Muscle layer of duodenum (tissue), 2 donors: ENCODE measurements around the gene NOC2L.

Experiments
- H3K27ac ChIP-seq: one replicate; pipeline ENCODE4 v1.7.0; 2013; ENCODE audit warnings: mild to moderate bottlenecking, low read length
- H3K27me3 ChIP-seq: one replicate; pipeline ENCODE4 v1.7.0; 2013; ENCODE audit warnings: low read depth, mild to moderate bottlenecking, control low read depth, low read length
- H3K36me3 ChIP-seq, 2 donors: one replicate each; pipeline ENCODE4 v1.7.0; 2013; ENCODE audit warnings: low read length in 2 of 2, control low read depth in 1 of 2, mild to moderate bottlenecking in 1 of 2; ENCODE audit not compliant: insufficient read depth in 2 of 2, control insufficient read depth in 1 of 2
- H3K4me1 ChIP-seq, 2 donors: one replicate each; pipeline ENCODE4 v1.7.0; 2013; ENCODE audit warnings: low read length in 2 of 2, mild to moderate bottlenecking in 2 of 2, control low read depth in 1 of 2, moderate library complexity in 1 of 2; ENCODE audit not compliant: insufficient read depth in 2 of 2, control insufficient read depth in 1 of 2
- H3K4me3 ChIP-seq, 2 donors: one replicate each; pipeline ENCODE4 v1.7.0; 2013; ENCODE audit warnings: low read length in 2 of 2, low read depth in 1 of 2, mild to moderate bottlenecking in 1 of 2
- H3K9me3 ChIP-seq, 2 donors: one replicate each; pipeline ENCODE4 v1.7.0; 2013; ENCODE audit warnings: low read length in 2 of 2, control low read depth in 1 of 2, mild to moderate bottlenecking in 1 of 2; ENCODE audit not compliant: control insufficient read depth in 1 of 2
- donor health status: healthy.

The NOC2L gene

DNA sequence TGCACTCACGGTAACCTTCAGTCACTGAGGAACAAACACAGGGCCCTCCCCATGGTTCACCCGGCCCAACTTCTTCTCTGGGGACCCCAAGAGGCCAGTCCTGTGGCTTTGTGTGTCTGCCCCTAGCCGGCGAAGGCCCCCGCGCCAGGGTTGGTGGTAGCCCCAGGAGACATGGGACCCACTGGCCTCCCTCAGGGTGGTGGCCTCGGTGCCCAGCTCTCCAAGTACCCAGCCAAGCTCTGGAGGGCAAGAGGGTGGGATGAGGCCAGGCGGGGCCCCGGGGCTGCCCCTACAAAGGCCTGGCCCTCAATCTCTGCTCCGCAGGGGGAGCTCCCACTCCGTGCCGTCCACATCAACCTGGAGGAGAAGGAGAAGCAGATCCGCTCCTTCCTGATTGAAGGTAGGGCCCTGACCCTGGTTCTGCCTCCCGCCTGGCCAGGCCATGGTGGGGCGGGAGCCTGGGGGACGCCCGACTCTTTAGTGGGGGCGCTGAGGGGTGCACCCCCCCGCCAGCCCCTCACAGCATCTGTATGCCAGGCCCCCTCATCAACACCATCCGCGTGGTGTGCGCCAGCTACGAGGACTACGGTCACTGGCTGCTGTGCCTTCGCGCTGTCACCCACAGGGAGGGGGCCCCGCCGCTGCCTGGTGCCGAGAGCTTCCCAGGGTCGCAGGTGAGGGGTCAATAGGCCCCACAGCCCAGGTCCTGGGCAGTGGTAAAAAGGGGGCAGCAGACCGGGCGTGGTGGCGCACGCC, 12.9 kb upstream of the NOC2L start:
- H3K4me3 ChIP-seq, result no peak overlapping the region
- H3K27ac ChIP-seq, result no peak overlapping the region
- H3K36me3 ChIP-seq, result no peaks in the 10 kb centered on the region
- H3K9me3 ChIP-seq, result no peaks in the 10 kb centered on the region
- H3K4me1 ChIP-seq, result peaks cover 0 to 14% of the 10 kb centered on the region in 2 donors
- H3K27me3 ChIP-seq, result peaks cover 29% of the 10 kb centered on the region

DNA sequence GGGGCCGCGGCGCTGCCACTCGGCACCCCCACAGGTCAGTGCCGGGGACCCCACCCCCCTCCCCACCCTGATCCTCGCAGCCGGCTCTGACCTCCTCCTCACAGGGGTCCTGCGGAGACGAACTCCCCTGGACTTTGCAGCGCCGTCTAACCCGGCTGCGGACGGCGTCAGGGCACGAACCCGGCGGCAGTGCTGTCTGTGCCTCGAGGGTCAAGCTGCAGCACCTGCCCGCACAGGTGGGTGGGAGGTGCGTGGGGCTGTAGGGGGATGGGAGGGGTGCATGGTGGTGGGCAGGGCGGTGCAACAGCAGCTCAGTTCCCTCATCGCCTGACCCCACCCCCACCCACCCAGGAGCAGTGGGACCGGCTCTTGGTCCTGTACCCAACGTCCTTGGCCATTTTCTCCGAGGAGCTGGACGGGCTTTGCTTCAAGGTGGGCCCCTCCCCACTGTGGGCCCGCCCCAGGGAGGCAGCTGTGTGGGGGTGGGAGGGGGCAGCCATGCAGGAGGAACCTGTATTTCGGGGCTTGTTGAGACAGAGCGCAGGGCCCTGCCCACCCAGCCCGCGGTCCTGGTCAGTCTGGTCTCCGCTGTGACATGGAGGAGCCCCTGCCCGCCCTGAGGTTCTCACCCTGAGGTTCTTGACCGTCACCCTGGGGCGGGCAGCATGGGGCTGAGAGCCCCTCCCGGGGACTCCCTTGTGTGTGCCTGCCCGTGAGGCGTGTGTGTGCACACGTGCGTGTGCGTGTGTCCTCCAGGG, 12.1 kb upstream of the NOC2L start:
- Histone ChIP-seq H3K27ac (no peak overlapping the region), H3K9me3 (no peaks in the 10 kb centered on the region), H3K36me3 (no peaks in the 10 kb centered on the region), H3K4me3 (no peak overlapping the region), H3K27me3 (peaks cover 29% of the 10 kb centered on the region), H3K4me1 (peaks cover 0 to 16% of the 10 kb centered on the region in 2 donors)

DNA sequence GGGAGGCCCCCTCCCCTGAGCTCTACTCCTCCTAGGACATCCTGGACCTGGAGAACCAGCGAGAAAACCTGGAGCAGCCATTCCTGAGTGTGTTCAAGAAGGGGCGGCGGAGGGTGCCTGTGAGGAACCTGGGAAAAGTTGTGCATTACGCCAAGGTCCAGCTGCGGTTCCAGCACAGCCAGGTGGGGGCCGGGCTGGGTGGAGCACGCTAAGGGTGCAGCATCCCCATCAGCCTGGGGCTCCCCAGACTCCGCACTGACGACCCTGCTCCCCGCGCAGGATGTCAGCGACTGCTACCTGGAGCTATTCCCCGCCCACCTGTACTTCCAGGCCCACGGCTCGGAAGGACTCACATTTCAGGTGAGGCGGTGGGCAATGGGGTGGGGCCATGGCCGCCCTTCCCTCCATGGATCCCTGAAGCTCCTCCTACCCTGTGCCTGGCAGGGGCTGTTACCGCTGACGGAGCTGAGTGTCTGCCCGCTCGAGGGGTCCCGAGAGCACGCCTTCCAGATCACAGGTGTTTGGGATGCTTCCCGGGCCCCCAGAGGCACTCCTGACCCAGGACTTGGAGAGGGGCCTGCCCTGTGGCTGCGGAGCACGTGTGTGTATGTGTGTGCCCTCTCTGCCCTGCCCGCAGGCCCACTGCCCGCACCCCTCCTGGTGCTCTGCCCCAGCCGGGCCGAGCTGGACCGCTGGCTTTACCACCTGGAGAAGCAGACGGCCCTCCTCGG, 11.4 kb upstream of the NOC2L start:
- no peaks in the 10 kb centered on the region for H3K9me3 ChIP-seq
- H3K4me1 ChIP-seq, result peaks cover 0 to 14% of the 10 kb centered on the region in 2 donors
- H3K36me3 ChIP-seq, result no peaks in the 10 kb centered on the region
- no peak overlapping the region for H3K4me3 ChIP-seq
- H3K27ac ChIP-seq, result no peak overlapping the region
- peaks cover 29% of the 10 kb centered on the region for H3K27me3 ChIP-seq

DNA sequence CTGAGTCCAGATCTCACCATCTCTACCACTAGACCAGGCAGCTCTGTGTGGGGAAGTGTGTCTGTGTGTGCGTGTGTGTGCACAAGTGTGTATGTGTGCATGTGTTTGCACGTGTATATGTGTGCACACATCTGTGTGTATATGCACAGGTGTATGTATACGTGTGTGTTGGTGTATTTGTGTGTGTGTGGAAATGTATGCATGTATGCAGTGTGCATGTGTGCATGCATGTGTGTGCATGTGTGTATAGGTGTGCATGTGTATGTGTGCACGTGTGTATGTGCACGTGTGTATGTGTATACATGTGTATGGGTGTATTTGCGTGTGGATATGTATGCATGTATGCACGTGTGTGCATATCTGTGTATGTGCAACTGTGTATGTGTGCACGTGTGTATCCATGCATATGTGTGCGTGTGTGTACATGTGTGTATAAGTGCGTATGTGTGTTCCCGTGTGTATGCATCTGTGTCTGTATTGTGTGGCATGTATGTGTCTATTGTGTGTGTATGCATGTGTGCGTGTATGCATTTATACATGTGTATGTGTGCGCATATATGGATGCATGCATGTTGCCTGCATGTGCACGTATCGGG, 10.3 kb upstream of the NOC2L start:
- Histone ChIP-seq H3K27ac (no peak overlapping the region), H3K4me3 (no peak overlapping the region), H3K9me3 (no peaks in the 10 kb centered on the region), H3K27me3 (peaks cover 29% of the 10 kb centered on the region), H3K36me3 (no peaks in the 10 kb centered on the region), H3K4me1 (peaks cover 0 to 14% of the 10 kb centered on the region in 2 donors)

DNA sequence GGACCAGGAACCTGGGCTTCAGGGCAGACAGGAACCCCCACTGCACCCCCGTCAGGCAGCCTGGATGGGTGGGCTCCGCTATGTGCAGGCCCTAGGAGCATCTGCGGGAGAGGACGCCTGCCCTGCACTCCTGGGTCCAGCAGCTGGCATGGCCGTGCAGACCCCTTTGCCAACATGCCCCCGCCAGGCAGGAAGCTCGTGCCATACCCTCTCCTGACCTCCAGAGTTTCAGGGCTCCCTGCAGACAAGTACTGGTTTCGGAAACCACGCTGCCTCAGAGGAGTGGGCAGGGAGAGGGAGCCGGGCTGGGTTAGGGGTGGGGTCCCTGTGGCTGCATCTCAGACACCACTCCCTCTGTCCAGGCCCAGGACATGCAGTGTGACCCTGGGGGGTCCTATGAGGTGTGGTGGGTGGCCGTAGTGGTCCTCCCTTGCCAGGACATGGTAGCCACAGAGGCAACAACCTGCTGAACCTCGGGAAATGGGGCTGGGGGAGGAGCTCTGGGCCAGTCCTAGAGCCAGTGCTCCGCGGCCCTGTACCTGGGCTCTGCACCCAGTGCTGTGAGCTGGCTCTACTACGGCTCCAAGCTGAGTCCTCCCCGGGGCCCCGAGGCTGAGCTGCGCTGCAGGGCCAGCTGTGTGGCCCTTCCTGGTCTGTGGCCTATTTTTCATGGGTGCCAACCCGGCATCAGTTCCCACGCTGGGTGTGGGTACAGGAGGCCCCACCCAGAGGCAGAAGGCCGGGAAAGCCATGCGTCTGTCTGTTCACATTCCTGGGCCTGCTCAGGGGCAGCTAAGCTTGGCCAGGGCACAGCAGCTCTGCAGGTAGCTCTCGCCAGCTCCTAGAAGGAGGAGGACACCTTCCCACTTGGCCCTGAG, 8.6 kb upstream of the NOC2L start:
- Histone ChIP-seq H3K4me1 (peaks cover 0 to 14% of the 10 kb centered on the region in 2 donors), H3K36me3 (peaks cover 0 to 5% of the 10 kb centered on the region in 2 donors), H3K4me3 (no peak overlapping the region), H3K9me3 (no peaks in the 10 kb centered on the region), H3K27me3 (peaks cover 29% of the 10 kb centered on the region), H3K27ac (no peak overlapping the region)

DNA sequence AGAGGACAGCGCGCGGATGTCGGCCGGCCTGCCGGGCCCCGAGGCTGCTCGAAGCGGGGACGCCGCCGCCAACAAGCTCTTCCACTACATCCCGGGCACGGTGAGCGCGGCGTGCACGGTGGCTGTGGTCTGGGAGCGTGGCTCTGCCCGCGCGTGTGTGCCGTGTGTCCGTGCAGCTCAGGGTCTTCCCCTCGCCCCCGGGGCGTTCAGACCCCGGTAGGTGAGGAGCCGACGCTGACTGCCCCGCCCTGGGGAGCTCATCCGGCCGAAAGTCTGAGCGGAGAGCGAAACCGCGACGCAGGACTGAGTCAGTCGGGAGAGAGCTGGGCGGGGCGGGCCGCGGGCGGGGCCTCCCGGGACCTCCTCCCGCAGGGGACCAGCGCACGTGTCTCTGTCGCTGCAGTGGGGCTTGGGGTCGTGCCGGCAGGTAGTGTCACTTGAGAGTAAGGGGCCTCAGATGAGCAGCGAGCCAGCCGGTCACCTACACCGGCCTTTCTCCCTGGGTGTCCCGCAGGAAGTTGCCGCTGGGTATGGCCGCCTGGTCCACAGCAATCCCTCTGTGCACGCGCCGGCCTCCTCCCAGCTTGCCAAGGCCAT, 7.7 kb upstream of the NOC2L start:
- H3K4me1 ChIP-seq, result peaks cover 0 to 14% of the 10 kb centered on the region in 2 donors
- peaks cover 29% of the 10 kb centered on the region for H3K27me3 ChIP-seq
- H3K9me3 ChIP-seq, result no peaks in the 10 kb centered on the region
- peak overlapping the region; percentile 33 to 73 for H3K4me3 ChIP-seq
- H3K36me3 ChIP-seq, result peaks cover 0 to 11% of the 10 kb centered on the region in 2 donors
- no peak overlapping the region for H3K27ac ChIP-seq

DNA sequence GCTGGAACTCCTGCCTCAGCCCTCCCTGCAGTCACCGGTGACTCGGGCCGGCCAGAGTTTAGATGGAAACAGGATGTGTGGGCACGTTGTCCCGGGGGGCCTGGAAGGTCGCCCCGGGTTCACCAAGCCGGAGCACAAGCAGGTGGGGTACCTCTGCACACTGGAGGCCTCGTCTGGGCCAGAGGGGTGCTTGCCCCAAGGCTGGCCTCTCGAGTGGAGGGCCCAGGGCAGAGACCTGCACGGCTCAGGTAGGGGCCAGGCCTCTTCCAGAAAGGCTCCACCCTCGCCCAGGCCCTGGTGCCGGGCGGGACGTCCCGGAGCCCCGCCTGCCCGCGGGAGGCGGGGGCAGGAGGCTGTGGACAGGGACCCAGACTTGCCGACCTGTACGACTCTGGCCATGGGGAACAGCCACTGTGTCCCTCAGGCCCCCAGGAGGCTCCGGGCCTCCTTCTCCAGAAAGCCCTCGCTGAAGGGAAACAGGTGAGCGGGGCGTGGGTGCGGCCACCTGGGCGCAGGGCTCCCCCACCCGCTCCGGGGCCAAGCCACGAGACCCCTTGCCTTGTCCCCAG, 7.2 kb upstream of the NOC2L start, which contains the start of gene PLEKHN1:
PLEKHN1 (plus strand) TSS at position 348 of the 569 bp plus-strand sequence; CDS start at position 398, 50 bp downstream.
- H3K4me3 ChIP-seq, result peak within 1 kb of the TSS; percentile 33 to 73

DNA sequence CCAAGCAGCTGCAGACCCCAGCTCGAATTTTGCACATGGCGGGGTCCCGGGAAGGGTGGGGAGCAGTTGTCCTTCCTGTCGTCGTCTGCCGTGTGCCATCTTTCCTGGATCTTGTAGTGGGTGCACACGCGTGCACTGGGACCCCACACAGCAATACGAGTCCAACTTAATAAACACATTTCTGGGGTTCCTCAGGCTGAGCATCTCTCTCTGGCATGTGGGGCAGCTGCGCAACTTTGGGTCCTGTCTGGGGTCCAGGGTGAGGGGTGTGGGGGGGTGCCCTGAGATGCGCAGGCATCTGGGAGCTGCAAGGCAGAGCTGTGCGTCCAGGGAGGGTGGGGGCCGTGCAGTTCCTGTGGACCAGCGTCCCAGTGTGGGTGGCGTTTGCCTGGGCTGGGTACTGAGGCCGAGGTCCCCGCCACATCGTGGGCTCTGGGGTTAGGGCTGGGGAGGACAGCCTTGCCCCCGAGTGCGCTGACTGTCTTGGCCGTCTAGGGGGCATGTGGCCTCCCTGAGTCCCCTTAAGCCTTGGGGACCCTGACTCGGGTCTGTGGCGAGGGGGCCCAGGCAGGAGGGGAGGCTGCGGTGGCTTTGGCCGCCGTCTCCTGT, 6.6 kb upstream of the NOC2L start:
- H3K4me3 ChIP-seq, result no peak overlapping the region
- H3K27me3 ChIP-seq, result peaks cover 25% of the 10 kb centered on the region
- no peaks in the 10 kb centered on the region for H3K9me3 ChIP-seq
- H3K4me1 ChIP-seq, result peaks cover 0 to 20% of the 10 kb centered on the region in 2 donors
- H3K36me3 ChIP-seq, result peaks cover 0 to 11% of the 10 kb centered on the region in 2 donors
- H3K27ac ChIP-seq, result no peak overlapping the region

More for the DNA sequence above, 7.2 kb upstream of the NOC2L start, which contains the start of gene PLEKHN1:
- Histone ChIP-seq H3K27ac (no peak within 1 kb of the TSS), H3K27me3 (peaks cover 29% of the 10 kb centered on the region), H3K36me3 (peaks cover 0 to 11% of the 10 kb centered on the region in 2 donors), H3K9me3 (no peaks in the 10 kb centered on the region), H3K4me1 (peaks cover 0 to 17% of the 10 kb centered on the region in 2 donors)

DNA sequence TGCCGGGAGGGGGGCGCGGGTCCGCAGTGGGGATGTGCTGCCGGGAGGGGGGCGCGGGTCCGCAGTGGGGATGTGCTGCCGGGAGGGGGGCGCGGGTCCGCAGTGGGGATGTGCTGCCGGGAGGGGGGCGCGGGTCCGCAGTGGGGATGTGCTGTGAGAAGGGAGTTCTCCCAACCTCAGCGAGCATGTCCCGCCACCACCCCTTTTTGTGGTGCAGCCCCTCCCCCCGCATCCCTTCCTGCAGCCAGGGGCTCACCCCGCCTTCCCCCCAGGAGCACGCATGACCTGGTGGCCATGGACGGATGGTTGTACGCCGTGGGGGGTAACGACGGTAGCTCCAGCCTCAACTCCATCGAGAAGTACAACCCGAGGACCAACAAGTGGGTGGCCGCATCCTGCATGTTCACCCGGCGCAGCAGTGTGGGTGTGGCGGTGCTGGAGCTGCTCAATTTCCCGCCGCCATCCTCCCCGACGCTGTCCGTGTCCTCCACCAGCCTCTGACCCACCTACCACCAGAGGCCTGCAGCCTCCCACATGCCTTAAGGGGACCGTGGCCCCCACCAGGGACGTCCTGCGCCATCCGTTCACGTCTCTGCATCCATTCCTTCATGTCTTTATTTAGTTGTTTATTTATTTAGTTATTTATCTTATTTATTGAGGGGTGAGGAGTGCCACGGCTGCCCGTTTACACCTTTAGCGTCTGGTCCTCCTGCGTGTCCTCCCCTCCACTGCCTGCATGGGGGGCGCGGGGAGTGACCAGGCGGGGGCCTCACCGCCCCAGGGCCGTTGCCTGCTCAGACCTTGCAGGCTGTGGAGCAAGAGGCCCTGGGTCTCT, 5.9 kb upstream of the NOC2L start:
- no peaks in the 10 kb centered on the region for H3K9me3 ChIP-seq
- no peak overlapping the region for H3K27ac ChIP-seq
- H3K27me3 ChIP-seq, result peaks cover 18% of the 10 kb centered on the region
- H3K4me3 ChIP-seq, result no peak overlapping the region
- peaks cover 0 to 11% of the 10 kb centered on the region in 2 donors for H3K36me3 ChIP-seq
- H3K4me1 ChIP-seq, result peaks cover 0 to 22% of the 10 kb centered on the region in 2 donors
